ENCODE results near the gene RAB7A. TPM values are rescaled to one million over a fixed set of nuclear protein-coding genes. Genes with fewer than 3 reads are reported as not detected.
"Not testable (repeated sequence)": the region's sequence is repeated elsewhere in the genome, so short reads cannot be mapped to it uniquely, and the experiment has no call there.

RAB7A gene
- total RNA-seq, 1 donor from 2014 or later: 240 TPM

DNA sequence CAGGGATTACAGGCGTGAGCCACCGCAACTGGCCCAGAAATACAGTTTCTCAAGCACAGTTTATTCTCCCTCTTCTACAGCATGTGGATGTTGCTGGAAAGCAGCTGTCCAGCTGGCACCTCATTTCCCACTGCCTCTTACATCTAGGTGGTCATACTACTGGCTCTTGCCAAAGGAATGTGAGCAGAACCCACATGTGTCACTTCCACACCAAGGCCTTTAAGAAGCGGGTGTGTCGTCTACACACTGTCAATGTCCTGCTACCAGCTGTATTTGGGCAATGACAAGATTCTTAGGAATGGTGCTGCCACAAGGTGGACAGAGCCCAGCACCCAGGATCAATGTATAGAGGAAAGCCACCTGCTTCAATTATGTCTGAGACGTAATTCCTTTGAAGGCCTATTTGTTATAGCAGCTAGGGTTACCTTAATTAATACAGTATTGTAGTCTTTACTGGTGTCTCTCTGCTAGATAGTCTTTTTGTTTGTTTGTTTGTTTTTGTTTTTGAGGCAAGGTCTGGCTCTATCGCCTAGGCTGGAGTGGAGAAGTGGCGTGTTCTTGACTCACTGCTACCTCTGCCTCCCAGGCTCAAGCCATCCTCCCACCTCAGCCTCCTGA lies 15.1 kb upstream of the RAB7A start:
- intact Hi-C loops (cut with micrococcal nuclease): no loop called here

DNA sequence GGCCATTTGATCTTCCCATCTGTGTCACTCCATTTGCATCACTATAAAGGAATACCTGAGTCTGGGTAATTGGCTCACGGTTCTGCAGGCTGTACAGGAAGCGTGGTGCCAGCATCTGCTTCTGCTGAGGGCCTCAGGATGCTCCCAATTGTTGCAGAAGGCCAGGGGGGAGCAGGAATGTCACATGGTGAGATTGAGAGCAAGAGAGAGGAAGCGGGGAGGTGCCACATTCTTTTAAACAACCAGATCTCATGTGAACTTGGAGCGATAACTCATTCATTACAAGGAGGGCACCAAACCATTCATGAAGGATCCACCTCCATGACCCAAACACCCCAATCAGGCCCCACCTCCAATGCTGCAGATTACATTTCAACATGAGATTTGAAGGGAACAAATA lies 13.1 kb upstream of the RAB7A start:
- intact Hi-C loops (cut with micrococcal nuclease): no loop called here

DNA sequence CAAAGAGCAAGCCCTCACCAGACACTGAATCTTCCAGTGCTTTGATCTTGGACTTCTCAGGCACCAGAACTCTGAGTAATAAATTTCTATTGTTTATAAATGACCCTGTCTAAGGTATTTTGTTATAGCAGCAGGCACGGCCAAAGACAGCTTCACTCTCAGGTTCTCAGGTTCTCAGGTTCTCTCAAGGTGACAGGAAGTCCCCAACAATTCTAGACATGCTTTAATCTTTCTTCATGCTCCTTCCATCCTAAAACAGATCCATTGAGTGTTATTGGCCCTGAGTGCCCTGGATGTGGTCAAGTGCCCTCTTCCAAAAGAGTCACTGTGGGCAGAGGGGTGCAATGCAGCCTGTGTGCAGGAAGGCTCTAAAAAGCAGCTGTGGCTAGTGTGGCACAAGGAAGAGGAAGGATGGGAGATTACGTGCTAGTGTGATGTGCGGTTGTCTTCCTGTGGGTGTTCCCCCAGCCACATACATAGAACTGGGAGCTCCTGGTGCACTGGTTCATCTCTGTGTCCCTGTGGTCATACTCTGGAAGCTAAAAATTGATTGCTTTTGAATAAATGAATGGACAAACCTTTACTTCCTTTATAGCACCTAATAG lies 11.0 kb upstream of the RAB7A start:
- intact Hi-C loops (cut with micrococcal nuclease): loop anchor here (1.0 kb wide), 1 partner anchor 11 kb away; the partner anchor contains the start of gene RAB7A

DNA sequence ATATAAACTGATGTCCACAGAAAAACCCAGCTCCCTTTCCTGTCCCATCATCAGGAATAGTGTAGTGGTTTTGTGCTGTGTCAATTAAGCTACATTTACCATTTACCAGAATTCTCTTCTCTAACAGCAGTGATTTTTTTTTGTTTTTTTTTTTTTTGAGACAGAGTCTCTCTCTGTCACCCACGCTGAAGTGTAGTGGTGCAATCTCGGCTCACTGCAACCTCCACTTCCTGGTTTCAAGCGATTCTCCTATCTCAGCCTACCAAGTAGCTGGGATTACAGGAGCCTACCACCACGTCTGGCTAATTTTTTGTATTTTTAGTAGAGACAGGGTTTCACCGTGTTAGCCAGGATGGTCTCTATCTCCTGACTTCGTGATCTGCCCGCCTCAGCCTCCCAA lies 7.1 kb upstream of the RAB7A start:
- intact Hi-C loops (cut with micrococcal nuclease): not testable (repeated sequence)

DNA sequence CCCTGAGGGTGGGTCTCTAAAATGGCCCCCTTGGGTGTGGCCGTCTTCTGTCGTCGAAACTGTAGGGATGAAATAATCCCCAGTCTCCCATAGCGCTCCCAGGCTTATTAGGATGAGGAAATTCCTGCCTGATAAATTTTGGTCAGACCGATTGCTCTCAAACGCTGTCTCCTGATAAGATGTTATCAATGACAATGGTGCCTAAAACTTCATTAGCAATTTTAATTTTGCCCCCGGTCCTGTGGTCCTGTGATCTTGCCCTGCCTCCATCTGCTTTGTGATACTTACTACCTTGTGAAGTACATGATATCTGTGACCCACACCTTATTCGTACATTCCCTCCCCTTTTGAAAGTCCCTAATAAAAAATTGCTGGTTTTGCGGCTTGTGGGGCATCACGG lies 5.1 kb upstream of the RAB7A start:
- intact Hi-C loops (cut with micrococcal nuclease): no loop called here

DNA sequence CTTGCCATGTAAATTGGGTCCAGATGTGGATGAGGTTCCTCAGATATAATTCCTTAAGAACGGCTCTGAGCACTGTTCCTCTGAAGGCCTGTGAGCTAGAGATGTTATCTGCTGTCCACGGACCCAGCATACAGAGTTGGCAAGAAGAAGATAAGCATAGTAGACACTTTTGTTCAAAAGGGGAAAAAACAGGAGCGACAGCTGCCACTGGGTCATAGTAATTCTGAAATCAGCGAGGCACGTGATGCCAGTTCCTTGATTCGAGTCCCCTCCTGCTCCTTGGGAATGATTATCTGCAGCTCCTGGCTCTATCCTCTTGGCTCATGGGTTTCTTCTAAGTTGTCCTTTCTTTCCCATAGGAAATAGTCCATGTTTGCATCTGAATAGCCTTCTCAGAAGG lies 2.5 kb upstream of the RAB7A start:
- intact Hi-C loops (cut with micrococcal nuclease): no loop called here

DNA sequence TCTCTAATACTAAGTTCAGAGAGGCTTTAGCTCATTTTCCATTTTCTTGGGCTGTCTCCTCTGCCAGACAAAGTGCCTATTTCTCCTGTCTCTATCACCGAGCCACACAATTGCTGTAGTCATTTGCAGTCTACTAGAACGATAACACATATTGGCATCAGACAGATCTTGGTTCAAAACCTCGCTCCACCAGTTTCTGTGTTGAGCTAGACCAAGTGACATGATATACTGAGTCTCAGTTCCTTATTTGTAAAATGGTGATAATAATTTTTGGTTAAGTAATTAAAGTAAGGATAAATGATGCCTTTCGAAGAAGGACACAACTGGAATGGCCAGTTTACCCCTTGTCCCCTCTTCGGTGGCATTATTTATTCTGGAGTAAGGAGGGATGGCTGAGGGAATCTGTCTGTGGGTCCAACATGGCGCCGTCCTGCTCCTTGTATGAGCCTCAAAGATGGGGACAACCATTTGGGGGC lies 398 bp upstream of the RAB7A start:
- intact Hi-C loops (cut with micrococcal nuclease): loop anchor here (1.0 to 5.0 kb wide), 8 partner anchors 10 to 717 kb away; partner anchors contain the start of genes ACAD9, IFT122 and RPN1

DNA sequence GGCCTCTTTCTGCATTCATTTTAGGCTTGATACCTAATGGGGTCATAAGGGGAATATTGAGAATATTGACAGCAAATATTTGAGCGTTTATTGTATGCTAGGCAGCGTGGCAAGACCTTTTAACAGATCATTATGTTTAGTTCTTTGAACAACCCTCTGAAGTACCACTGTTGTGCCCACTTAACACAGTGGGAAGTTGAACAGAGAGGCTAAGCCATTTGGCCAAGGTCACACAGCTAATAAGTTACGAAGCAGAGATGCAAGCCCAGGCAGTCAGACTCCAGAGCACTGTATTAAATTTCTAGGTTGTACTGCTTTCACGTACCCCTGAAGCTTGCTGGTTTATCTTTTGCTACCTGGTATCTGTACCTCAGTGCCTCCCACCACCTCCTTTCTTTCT lies 1.1 kb downstream of the RAB7A start:
- intact Hi-C loops (cut with micrococcal nuclease): loop anchor here (2.0 to 5.0 kb wide), 4 partner anchors 68 to 715 kb away; partner anchors contain the start of genes IFT122 and RPN1

DNA sequence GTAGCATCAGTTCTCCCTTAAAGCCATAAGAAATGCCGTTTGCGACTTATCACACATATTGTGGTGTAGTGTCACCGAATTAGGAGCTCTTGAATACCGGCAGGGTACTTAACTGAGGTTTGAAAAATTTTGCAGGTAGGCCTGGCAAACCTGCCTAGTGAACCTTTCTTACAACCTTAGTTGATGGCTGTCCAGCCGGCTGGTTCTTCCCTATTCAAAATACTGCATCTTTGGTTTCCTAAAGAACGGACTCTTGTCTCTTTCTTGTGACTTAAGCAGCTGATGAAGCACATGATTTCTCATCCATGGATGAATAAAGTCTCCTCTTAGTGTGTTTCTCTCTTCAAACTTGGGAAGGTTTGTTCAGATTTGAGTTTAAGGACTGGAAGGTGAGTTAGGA lies 1.5 kb downstream of the RAB7A start:
- intact Hi-C loops (cut with micrococcal nuclease): loop anchor here (2.0 to 5.0 kb wide), 4 partner anchors 67 to 715 kb away; partner anchors contain the start of genes IFT122 and RPN1

DNA sequence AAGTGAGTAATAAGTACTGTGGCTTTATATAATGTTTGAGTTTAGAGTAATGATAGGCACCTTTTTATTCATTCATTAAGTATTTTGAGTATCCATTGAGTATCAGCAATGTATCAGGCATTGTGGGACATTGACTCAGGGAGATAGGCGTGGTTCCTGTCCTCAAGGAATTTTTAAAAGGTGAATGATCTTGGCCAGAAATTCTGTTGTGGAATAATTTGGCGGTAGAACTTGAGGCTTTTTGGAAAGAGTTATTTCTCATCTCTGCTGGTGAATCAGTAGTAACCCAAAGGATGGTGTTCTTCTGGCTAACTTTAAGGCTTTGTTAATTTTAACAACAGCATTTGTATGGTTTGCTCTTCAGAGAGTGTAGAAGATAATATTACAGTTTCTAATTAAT lies 2.0 kb downstream of the RAB7A start:
- intact Hi-C loops (cut with micrococcal nuclease): loop anchor here (2.0 to 5.0 kb wide), 4 partner anchors 67 to 714 kb away; partner anchors contain the start of genes IFT122 and RPN1

DNA sequence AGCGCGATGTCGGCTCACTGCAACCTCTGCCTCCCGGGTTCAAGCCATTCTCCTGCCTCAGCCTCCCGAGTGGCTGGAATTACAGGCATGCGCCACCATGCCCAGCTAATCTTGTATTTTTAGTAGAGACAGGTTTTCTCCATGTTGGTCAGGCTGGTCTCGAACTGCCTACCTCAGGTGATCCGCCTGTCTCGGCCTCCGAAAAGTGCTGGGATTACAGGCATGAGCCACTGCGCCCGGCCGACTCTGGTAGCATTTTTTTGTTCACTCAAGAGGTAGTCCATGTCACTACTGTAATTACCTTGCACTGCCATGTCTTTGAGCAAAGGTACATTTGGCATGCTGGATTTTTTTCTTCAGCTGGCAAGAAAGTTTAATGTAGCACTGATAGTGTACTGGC lies 2.5 kb downstream of the RAB7A start:
- intact Hi-C loops (cut with micrococcal nuclease): loop anchor here (5.0 kb wide), 1 partner anchor 714 kb away; the partner anchor contains the start of gene IFT122

DNA sequence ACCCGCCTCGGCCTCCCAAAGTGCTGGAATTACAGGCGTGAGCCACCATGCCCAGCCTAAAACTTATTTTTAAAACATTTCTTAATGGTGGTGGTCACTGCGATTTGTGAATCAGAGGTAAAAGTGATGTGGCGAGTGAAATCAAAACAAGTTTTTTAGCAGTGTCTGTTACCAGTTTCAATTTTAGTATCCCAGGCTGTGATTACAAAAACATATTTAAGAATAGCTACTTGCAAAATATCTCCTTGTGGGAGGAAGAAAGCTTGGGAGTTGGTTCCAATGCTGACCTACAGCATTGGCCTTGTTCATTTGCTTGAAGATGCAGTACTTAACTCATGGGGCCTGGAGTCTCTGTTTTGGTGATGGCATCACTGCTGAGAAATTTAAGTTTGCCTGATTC lies 4.5 kb downstream of the RAB7A start:
- intact Hi-C loops (cut with micrococcal nuclease): no loop called here

DNA sequence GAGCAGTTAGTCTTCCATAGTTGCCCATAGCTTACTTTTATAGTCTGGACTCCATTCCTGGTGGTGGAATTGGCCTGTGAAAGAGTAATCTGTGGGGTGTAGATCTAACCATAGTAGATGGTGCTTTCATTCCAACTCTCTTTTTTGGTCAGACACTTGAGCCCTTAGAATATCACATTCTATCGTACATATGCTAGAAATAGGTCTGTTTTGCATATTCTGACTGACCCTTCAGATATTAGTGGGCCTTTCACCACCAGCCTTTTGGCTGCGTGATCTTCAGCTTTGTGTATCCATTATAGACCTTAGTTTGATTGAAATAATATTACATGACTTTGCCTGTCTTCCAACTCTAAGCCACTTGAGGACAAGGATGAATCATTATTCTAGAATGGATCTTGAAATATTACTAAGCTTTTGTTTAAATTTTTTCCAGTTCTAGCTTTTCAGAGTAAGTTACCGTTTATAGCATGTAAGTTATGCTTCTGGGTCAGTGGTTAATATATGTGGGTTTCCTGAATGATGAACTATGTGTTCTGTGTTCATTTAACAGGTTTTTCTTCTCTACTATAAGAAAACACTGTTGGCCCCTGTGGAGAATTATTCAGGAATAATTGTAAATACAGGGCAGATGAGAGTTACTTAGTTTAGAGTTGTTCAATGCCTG lies 8.7 kb downstream of the RAB7A start:
- intact Hi-C loops (cut with micrococcal nuclease): no loop called here

DNA sequence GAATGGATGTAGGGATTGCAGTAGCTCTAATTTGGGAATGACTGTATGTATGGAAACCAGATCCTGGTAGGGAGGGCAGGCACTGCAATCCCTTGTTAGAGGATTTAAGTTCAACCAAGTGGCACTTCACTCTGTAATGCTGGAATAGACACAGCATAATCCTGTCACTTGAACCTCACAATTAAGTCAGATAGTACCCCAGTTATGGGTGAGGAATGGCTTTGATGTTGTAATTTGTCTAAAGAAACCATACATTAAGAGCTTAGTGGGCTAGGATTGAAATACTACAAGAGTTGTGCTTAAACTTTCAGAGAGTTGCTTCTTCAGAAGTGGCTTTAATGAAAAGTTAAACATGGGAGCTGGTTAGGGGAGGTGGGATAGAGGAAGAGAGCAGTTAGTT lies 9.3 kb downstream of the RAB7A start:
- intact Hi-C loops (cut with micrococcal nuclease): no loop called here

DNA sequence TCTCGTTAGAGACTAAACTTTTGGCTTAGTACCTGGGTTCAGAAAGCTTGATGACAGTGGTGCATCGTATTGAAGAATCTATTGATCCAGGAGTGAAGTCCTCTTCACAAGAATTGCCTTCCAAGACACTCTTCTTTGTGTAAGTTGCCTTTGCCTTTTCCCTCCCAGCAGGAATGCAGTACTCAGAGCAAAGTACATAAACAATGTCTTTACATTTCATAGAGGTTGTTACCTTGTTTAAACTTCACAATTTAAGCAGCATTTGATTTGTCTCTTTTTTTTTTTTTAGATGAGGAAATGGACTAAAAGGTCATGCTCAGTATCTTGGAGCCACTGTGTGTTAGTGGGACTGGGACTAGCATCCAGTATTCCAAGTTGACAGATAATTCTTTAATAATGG lies 9.9 kb downstream of the RAB7A start:
- intact Hi-C loops (cut with micrococcal nuclease): no loop called here

DNA sequence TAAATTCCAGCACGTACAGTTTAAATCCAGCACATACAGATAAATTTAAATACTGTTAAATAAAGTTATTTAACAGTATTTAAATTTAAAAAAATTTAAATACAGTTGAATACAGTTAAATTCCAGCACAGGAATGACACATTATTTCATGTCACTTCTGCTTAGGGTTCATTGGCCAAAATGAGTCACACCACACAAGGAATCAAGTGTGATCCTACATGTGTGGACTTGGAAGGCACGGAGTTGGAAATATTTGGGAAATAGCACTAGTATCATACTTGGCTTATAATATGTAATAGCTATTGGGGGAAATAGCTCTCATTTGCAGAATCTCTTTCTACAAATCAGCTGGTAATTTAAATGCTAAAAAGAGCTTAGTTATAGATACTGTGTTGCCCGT lies 10.6 kb downstream of the RAB7A start:
- intact Hi-C loops (cut with micrococcal nuclease): no loop called here

DNA sequence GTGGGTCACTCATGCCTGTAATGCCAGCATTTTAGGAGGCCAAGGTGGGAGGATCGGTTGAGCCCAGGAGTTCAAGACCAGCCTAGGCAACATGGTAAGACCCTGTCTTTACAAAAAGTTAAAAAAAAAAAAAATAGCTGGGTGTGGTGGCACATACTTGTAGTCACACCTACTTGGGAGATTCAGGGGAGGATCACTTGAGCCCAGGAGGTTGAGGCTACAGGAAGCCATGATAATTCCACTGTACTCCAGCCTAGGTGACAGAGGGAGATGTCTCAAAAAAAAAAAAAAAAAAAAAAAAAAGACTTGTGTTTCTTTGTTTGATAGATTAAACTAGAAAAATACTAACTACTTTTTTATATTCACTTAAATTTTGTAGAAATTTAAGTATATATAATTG lies 14.6 kb downstream of the RAB7A start:
- intact Hi-C loops (cut with micrococcal nuclease): no loop called here

DNA sequence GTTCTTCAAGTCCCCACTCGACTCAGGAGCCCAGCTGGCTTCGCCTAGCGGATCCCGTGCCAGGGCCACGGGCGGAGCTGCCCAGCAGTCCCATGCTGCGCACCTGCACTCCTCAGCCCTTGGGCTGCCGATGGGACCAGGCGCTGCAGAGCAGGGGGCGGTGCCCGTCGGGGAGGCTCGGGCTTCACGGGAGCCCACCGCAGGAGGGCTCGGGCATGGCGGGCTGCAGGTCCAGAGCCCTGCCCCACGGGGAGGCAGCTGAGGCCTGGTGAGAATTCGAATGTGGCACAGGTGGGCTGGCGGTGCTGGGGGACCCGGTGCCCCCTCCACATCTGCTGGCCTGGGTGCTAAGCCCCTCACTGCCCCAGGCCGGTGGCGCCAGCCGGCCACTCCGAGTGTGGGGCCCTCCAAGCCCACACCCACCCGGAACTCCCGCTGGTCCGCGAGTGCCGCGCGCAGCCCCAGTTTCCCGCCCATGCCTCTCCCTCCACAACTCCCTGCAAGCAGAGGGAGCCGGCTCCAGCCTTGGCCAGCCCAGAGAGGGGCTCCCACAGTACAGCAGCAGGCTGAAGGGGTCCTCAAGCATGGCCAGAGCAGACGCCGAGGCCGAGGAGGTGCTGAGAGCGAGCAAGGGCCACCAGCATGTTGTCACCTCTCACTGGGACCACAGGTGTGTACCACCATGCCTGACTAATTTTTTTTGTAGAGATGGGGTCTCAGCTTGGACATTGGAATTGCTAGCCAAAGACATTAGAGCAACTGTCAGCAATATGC lies 17.0 kb downstream of the RAB7A start:
- intact Hi-C loops (cut with micrococcal nuclease): no loop called here

DNA sequence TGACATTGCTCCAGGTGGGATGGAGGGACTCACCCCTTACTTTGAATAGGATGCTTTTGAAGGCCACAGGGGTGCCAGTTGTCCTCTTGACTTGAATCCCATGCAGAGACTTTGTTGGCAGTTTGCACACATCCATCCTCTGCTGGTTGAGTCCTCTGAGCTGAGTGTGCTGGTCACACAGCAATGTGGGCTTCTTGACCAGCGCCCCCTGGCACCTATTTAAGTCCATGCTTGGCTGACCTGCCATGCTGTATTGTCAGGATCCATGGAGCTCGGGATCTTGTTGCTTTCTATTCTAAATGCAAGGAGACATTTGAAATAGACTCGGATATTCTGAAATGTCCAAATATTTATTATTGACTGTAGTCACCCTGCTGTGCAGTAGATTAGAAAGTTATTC lies 19.8 kb downstream of the RAB7A start:
- intact Hi-C loops (cut with micrococcal nuclease): no loop called here

DNA sequence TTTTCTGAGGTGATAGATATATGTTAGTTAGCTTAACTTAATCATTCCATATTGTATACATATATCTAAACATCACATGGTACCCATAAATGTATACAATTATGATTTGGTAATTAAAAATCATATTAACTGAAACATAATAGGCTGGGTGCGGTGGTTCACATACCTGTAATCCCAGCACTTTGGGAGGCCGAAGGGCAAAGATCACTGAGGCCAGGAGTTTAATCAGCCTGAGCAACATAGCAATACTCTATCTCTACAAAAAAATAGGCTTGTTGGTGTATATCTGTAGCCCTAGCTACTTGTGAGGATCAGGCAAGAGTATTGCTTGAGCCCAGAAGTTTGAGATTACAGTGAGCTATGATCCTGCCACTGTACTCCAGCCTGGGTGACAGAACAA lies 20.9 kb downstream of the RAB7A start:
- intact Hi-C loops (cut with micrococcal nuclease): no loop called here

DNA sequence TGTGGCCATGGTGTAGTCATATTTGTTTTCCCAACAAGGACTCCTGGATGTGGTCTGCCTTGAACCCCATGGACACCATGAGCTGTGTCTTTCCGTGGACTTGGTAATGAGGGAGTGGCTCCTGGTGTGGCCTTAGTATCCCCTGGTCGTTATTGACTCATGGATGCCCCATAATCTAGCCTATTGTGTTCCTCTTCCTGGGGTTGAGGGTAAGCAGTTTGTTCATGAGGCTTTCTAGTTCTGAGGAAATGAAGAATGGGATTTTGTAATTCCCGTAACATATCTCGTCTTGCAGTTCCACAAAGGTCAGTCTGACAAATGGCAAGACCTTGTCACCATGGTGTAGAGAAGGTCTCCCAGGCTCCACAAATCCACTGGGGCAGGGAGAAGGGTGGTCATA lies 22.6 kb downstream of the RAB7A start:
- intact Hi-C loops (cut with micrococcal nuclease): no loop called here

DNA sequence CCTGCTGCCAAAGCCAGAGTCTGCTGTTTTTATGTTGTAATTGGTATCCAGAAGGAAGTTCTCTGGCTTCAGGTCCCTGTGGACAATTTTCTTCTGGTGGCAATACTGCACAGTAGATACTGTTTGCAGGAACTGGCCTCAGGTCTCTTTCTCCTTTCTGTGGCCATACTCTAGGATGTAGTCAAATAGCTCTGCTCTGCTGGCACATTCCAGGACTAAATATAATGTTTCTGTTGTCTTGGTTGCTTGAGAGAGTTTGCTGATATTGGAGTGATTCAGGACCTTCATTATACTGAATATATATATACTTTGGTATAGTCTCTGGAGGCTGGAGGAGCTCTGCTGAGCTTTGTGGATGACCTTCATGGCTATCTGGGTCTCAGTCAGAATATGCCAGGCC lies 23.1 kb downstream of the RAB7A start:
- intact Hi-C loops (cut with micrococcal nuclease): no loop called here

All from T-helper 2 cell treated with Interferon-gamma antibody and Interleukin-4, amounts not matched to agents 100 ng/mL and 5 ng/mL, for 36 hours (primary cell).